SU-DHL-6 (cell line): Measurements from ENCODE around the gene ALDH9A1.

Source experiments
- CTCF ChIP-seq: fragments of 200-600 bp; sonication (generic); IDR thresholded peaks from one replicate; pipeline ENCODE4 v1.5.1; 2017; ENCODE audit warnings: antibody characterized with exemption, mild to moderate bottlenecking, low read length, moderate library complexity; ENCODE audit not compliant: insufficient read depth, poor library complexity, severe bottlenecking
- EZH2phosphoT487 ChIP-seq: fragments of 200-600 bp; sonication (generic), shearing (Covaris generic); conservative IDR thresholded peaks from 2 replicates; pipeline ENCODE4 v1.6.1; 2018; ENCODE audit warnings: mild to moderate bottlenecking, antibody characterized with exemption, low read length, moderate library complexity, mixed read lengths

GRCh38 chr1:165647970-165648369 lies 50.4 kb downstream of the ALDH9A1 start:
- TF ChIP-seq CTCF (no peak), EZH2phosphoT487 (no peak)
